DND-41 (cell line): Measurements from ENCODE around the gene GPC6.

Experiments
- CTCF ChIP-seq: IDR thresholded peaks from 2 replicates; pipeline ENCODE4 v1.5.1; 2012; ENCODE audit warnings: borderline replicate concordance, low read length, moderate library complexity, mild to moderate bottlenecking; ENCODE audit not compliant: poor library complexity, severe bottlenecking; ENCODE audit errors: extremely low read depth
- EZH2 ChIP-seq: IDR thresholded peaks from 3 replicates; pipeline ENCODE4 v1.6.1; 2012; ENCODE audit warnings: borderline replicate concordance, low read depth, mild to moderate bottlenecking, moderate library complexity, low read length, inconsistent platforms; ENCODE audit not compliant: severe bottlenecking

DNA sequence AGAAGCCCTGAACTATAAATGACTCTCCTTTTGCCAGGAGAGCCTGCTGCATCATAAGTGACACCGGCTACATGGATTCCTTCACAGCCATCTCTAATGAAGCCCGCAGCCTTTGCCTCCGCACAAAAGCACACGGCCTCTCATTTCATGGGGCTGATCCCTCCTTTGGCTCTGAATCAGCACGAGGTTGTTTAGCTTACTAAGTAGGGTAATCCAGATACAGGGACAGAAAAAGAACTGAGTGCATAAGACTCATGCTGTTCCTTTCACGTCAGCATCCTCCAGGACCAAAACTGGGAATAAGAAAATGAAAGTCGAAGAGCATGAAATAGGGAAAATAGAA, 1116.6 kb downstream of the GPC6 start:
- TF ChIP-seq CTCF = no peak
- TF ChIP-seq EZH2 = no peak
